ENCODE data around the gene NACC2. TPM values are rescaled to one million over a fixed set of nuclear protein-coding genes. Genes with fewer than 3 reads are reported as not detected.

NACC2 gene
- total RNA-seq, 4 donors from 2014 or later = 10.4 to 21.6 (median 12.8) TPM

GRCh38 chr9:135984072-135984710 lies 110.9 kb downstream of the NACC2 start:
- Histone ChIP-seq H3K4me1 (peaks cover 0 to 5% (median 3%) of the 10 kb centered on the region in 3 donors), H3K4me3 (no peak overlapping the region), H3K27ac (no peak overlapping the region), H3K9me3 (no peaks in the 10 kb centered on the region), H3K27me3 (peaks cover 0 to 74% (median 0%) of the 10 kb centered on the region in 4 donors), H3K36me3 (no peaks in the 10 kb centered on the region)
- intact Hi-C loops (cut with DNase I) = no loop called here
- 68 to 74% methylated on average over 11 to 12 of the region's 22 CpGs for WGBS, 2 donors
- DNase-seq = no peak
- no peak for TF ChIP-seq CTCF (IDR thresholded peaks at IDR 0.05)
- no peak for TF ChIP-seq POLR2A (IDR thresholded peaks at IDR 0.05)

GRCh38 chr9:135983208-135984071 lies 111.6 kb downstream of the NACC2 start:
- Histone ChIP-seq H3K27me3 (peaks cover 0 to 74% (median 0%) of the 10 kb centered on the region in 4 donors), H3K4me3 (no peak overlapping the region), H3K36me3 (no peaks in the 10 kb centered on the region), H3K9me3 (no peaks in the 10 kb centered on the region), H3K4me1 (peaks cover 4 to 13% (median 9%) of the 10 kb centered on the region in 3 donors), H3K27ac (no peak overlapping the region)
- DNase-seq = no peak
- WGBS, 2 donors = 66 to 75% methylated on average over 24 to 26 of the region's 26 CpGs
- TF ChIP-seq POLR2A (IDR thresholded peaks at IDR 0.05) (no peak), CTCF (IDR thresholded peaks at IDR 0.05) (no peak)
- intact Hi-C loops (cut with DNase I) = no loop called here

GRCh38 chr9:135982499-135983207 lies 112.4 kb downstream of the NACC2 start:
- Histone ChIP-seq H3K9me3 (no peaks in the 10 kb centered on the region), H3K4me3 (no peak overlapping the region), H3K27me3 (peaks cover 0 to 67% (median 0%) of the 10 kb centered on the region in 4 donors), H3K27ac (no peak overlapping the region), H3K36me3 (no peaks in the 10 kb centered on the region), H3K4me1 (peaks cover 4 to 14% (median 9%) of the 10 kb centered on the region in 3 donors)
- TF ChIP-seq POLR2A (IDR thresholded peaks at IDR 0.05) = no peak
- TF ChIP-seq CTCF (IDR thresholded peaks at IDR 0.05) = no peak
- no peak for DNase-seq
- WGBS, 2 donors = 44 to 87% methylated on average over 8 to 15 of the region's 24 CpGs
- intact Hi-C loops (cut with DNase I) = no loop called here

GRCh38 chr9:135980926-135981630 lies 114.0 kb downstream of the NACC2 start:
- H3K4me1 ChIP-seq = peaks cover 4 to 14% (median 9%) of the 10 kb centered on the region in 3 donors
- 100% methylated on average over 1 of the region's 29 CpGs; no CpG with 5 or more reads in 1 of the 2 donors for WGBS, 2 donors
- peaks cover 0 to 71% (median 0%) of the 10 kb centered on the region in 4 donors for H3K27me3 ChIP-seq
- TF ChIP-seq POLR2A (IDR thresholded peaks at IDR 0.05) = no peak
- no peak for TF ChIP-seq CTCF (IDR thresholded peaks at IDR 0.05)
- no peak overlapping the region for H3K4me3 ChIP-seq
- no peaks in the 10 kb centered on the region for H3K9me3 ChIP-seq
- no peaks in the 10 kb centered on the region for H3K36me3 ChIP-seq
- DNase-seq = no peak
- H3K27ac ChIP-seq = no peak overlapping the region
- intact Hi-C loops (cut with DNase I) = no loop called here
